Endothelial cell of umbilical vein (primary cell): ENCODE data around the gene MTG2.

Source experiments
- CTCF ChIP-seq, 2 donors: IDR thresholded peaks; 1 replicate in 1 of 2; 2 replicates in 1 of 2; pipeline ENCODE4 v1.5.1; 2011; ENCODE audit warnings: low read length in 2 of 2, mild to moderate bottlenecking in 2 of 2, moderate library complexity in 2 of 2, control low read depth in 1 of 2, inconsistent platforms in 1 of 2, low read depth in 1 of 2; ENCODE audit not compliant: insufficient read depth in 1 of 2; ENCODE audit errors: extremely low read depth in 1 of 2
- JUN ChIP-seq: IDR thresholded peaks from 2 replicates; pipeline ENCODE4 v1.6.1; 2011; ENCODE audit warnings: borderline replicate concordance, low read depth; ENCODE audit not compliant: insufficient read length, insufficient read depth
- POLR2A ChIP-seq: IDR thresholded peaks from 2 replicates; pipeline ENCODE4 v1.6.1; 2012; ENCODE audit warnings: low read depth, mild to moderate bottlenecking, control low read depth, low read length

GRCh38 chr20:62197311-62197710 lies 14.5 kb downstream of the MTG2 start:
- TF ChIP-seq CTCF (IDR thresholded peaks at IDR 0.05; ENCODE audit: extremely low read depth in 1 of 2, insufficient read depth in 1 of 2, low read depth in 1 of 2, low read length in 2 of 2) (no peak), POLR2A (no peak), JUN (no peak)
